Spleen (tissue), 11 donors: Measurements from ENCODE around the gene DNAAF1. TPM values are rescaled to one million over a fixed set of nuclear protein-coding genes. Genes with fewer than 3 reads are reported as not detected.

Source experiments
- DNase-seq: peaks from one replicate; pipeline ENCODE4 v3.0.0-alpha.2; 2020
- H3K27ac ChIP-seq, 8 donors: fragments of 200-600 bp; sonication (generic) in 7 of 8; 1 replicate in 4 of 8; 2 replicates in 4 of 8; pipeline versions ENCODE4 v1.5.0 to v1.8.0; 2016 to 2021; ENCODE audit warnings: inconsistent platforms in 4 of 8, mild to moderate bottlenecking in 4 of 8, moderate library complexity in 1 of 8
- H3K27me3 ChIP-seq, 7 donors: fragments of 200-600 bp; sonication (generic) in 6 of 7; replicated peaks in 1 of 7; 1 replicate in 4 of 7; 2 replicates in 3 of 7; pipeline versions ENCODE4 v1.5.0 to v1.8.0; 2016 to 2021; ENCODE audit warnings: inconsistent platforms in 3 of 7, mild to moderate bottlenecking in 1 of 7
- H3K36me3 ChIP-seq, 6 donors: fragments of 200-600 bp; sonication (generic) in 5 of 6; 1 replicate in 4 of 6; 2 replicates in 2 of 6; pipeline versions ENCODE4 v1.5.0 to v1.8.0; 2016 to 2021; ENCODE audit warnings: inconsistent platforms in 2 of 6
- H3K4me1 ChIP-seq, 6 donors: fragments of 200-600 bp; sonication (generic) in 5 of 6; 1 replicate in 3 of 6; 2 replicates in 3 of 6; pipeline versions ENCODE4 v1.5.0 to v1.8.0; 2016 to 2021; ENCODE audit warnings: inconsistent platforms in 3 of 6
- H3K4me3 ChIP-seq, 8 donors: fragments of 200-600 bp; sonication (generic) in 7 of 8; 1 replicate in 4 of 8; 2 replicates in 4 of 8; pipeline versions ENCODE4 v1.5.0 to v1.8.0; 2016 to 2021; ENCODE audit warnings: inconsistent platforms in 4 of 8, mild to moderate bottlenecking in 4 of 8, moderate library complexity in 2 of 8
- H3K9me3 ChIP-seq, 8 donors: fragments of 200-600 bp; sonication (generic) in 7 of 8; 1 replicate in 4 of 8; 2 replicates in 4 of 8; pipeline versions ENCODE4 v1.5.0 to v1.8.0; 2016 to 2021; ENCODE audit warnings: inconsistent platforms in 4 of 8
- CTCF ChIP-seq, 11 experiments: fragments of 200-600 bp in 7 of 11; fragments of 450-650 bp in 4 of 11; sonication (generic) in 4 of 11; IDR thresholded peaks in 8 of 11; conservative IDR thresholded peaks in 3 of 11; 1 replicate in 7 of 11; 2 replicates in 4 of 11; pipeline versions ENCODE4 v1.4.0 to v1.8.0; 2016 to 2021; ENCODE audit warnings: antibody characterized with exemption in 11 of 11, inconsistent platforms in 4 of 11, mild to moderate bottlenecking in 1 of 11
- POLR2A ChIP-seq, 3 donors: fragments of 450-650 bp; IDR thresholded peaks; one replicate each; pipeline ENCODE4 v1.5.1; 2017; ENCODE audit warnings: antibody characterized with exemption in 3 of 3, mild to moderate bottlenecking in 1 of 3
- POLR2AphosphoS5 ChIP-seq, 3 donors: sonication (generic); formaldehyde crosslinking; IDR thresholded peaks; one replicate each; pipeline ENCODE4 v1.5.1; 2017; ENCODE audit warnings: antibody characterized with exemption in 3 of 3
- WGBS, 5 donors: extraction: QIAGEN DNeasy Blood & Tissue Kit in 3 of 5; methylation state at CpG; one replicate each; pipeline versions ENCODE4 v1.1.5 to v1.1.7; 2013 to 2018; 5-methylcytosine and 5-hydroxymethylcytosine counted together
- intact Hi-C: fragments of 100-400 bp; cut with DNase I; formaldehyde crosslinking; loops from one replicate; pipeline ENCODE4 v1.15.0; 2023; ENCODE audit warnings: low total_unique reads
- polyA plus RNA-seq, 3 donors: library from polyadenylated mRNA; stranded (reverse); fragments of 200-250 nt; gene quantifications; one replicate each; pipeline ENCODE4 v1.2.1, GENCODE V29; 2013
- total RNA-seq, 7 donors: library from RNA; depleted of rRNA in 3 of 7; stranded (reverse); fragments of >200 nt in 3 of 7; fragmentation: NEBNext Ultra II Directional in 4 of 7; extraction: Animal tissue kit (Norgen Biotek cat#: 25700) in 4 of 7; gene quantifications; one replicate each; pipeline versions ENCODE4 v1.1.0 to v1.2.1, GENCODE V29; 2016 to 2021
- donor health status: healthy with polysubstance abuse.
- donor health status: DM: no; HTN: no; CAD: no; lungs with moderate emphysema.
- donor health status: DM: no; HTN: no; CAD: no.
- donor health status: Bipolar disorder and iron deficiency.
- donor health status: healthy.
- donor health status: DM: no; HTN: no; CAD: no.
- donor health status: DM: yes; HTN: yes; CAD: no.

DNAAF1 gene
- total and polyA plus RNA-seq, 10 donors: 0.20 to 4.3 (median 1.3) TPM; not detected in 1

- Histone ChIP-seq H3K4me3 (no peak overlapping the region), H3K27ac (no peak overlapping the region), H3K9me3 (no peaks in the 10 kb centered on the region), H3K36me3 (no peaks in the 10 kb centered on the region), H3K4me1 (peaks cover 0 to 33% (median 0%) of the 10 kb centered on the region in 6 donors), H3K27me3 (no peaks in the 10 kb centered on the region)
- WGBS, 5 donors: 92 to 97% (median 95%) methylated on average over 11 of the region's 11 CpGs
- DNase-seq: no peak
- intact Hi-C loops: no loop called here
- no peak for TF ChIP-seq CTCF (IDR thresholded peaks at IDR 0.05 in 8 of 11, conservative IDR thresholded peaks at IDR 0.05 in 3 of 11)
- no peak for TF ChIP-seq POLR2A (IDR thresholded peaks at IDR 0.05)
- TF ChIP-seq POLR2AphosphoS5 (IDR thresholded peaks at IDR 0.05): no peak
Measured at GRCh38 chr16:84136331-84137125, 8.6 kb upstream of the DNAAF1 start.

GRCh38 chr16:84137287-84137686 is 7.8 kb upstream of the DNAAF1 start:
- Histone ChIP-seq H3K36me3 (no peaks in the 10 kb centered on the region), H3K4me3 (no peak overlapping the region), H3K9me3 (no peaks in the 10 kb centered on the region), H3K27me3 (no peaks in the 10 kb centered on the region), H3K27ac (no peak overlapping the region), H3K4me1 (peaks cover 0 to 33% (median 0%) of the 10 kb centered on the region in 6 donors)
- WGBS, 5 donors: 84 to 95% (median 92%) methylated on average over 7 to 8 of the region's 8 CpGs
- DNase-seq: no peak
- TF ChIP-seq CTCF (IDR thresholded peaks at IDR 0.05 in 8 of 11, conservative IDR thresholded peaks at IDR 0.05 in 3 of 11) (no peak), POLR2A (IDR thresholded peaks at IDR 0.05) (no peak), POLR2AphosphoS5 (IDR thresholded peaks at IDR 0.05) (no peak)
- intact Hi-C loops: no loop called here

- H3K4me3 ChIP-seq: no peak overlapping the region
- no peaks in the 10 kb centered on the region for H3K9me3 ChIP-seq
- intact Hi-C loops: no loop called here
- no peaks in the 10 kb centered on the region for H3K27me3 ChIP-seq
- no peak for DNase-seq
- no peaks in the 10 kb centered on the region for H3K36me3 ChIP-seq
- no peak for TF ChIP-seq POLR2A (IDR thresholded peaks at IDR 0.05)
- no peak for TF ChIP-seq POLR2AphosphoS5 (IDR thresholded peaks at IDR 0.05)
- no peak for TF ChIP-seq CTCF (IDR thresholded peaks at IDR 0.05 in 8 of 11, conservative IDR thresholded peaks at IDR 0.05 in 3 of 11)
- WGBS, 5 donors: 94 to 99% (median 95%) methylated on average over 7 of the region's 7 CpGs
- H3K27ac ChIP-seq: no peak overlapping the region
- peaks cover 0 to 31% (median 0%) of the 10 kb centered on the region in 6 donors for H3K4me1 ChIP-seq
Measured at GRCh38 chr16:84137769-84138357, 7.2 kb upstream of the DNAAF1 start.

GRCh38 chr16:84138500-84138823 is 6.6 kb upstream of the DNAAF1 start:
- TF ChIP-seq POLR2A (IDR thresholded peaks at IDR 0.05) (no peak), POLR2AphosphoS5 (IDR thresholded peaks at IDR 0.05) (no peak), CTCF (IDR thresholded peaks at IDR 0.05 in 8 of 11, conservative IDR thresholded peaks at IDR 0.05 in 3 of 11) (no peak)
- WGBS, 5 donors: 56 to 66% (median 59%) methylated on average over 2 of the region's 2 CpGs
- no peaks in the 10 kb centered on the region for H3K36me3 ChIP-seq
- intact Hi-C loops: no loop called here
- H3K4me3 ChIP-seq: no peak overlapping the region
- no peak for DNase-seq
- no peaks in the 10 kb centered on the region for H3K27me3 ChIP-seq
- peaks cover 0 to 31% (median 5%) of the 10 kb centered on the region in 6 donors for H3K4me1 ChIP-seq
- no peaks in the 10 kb centered on the region for H3K9me3 ChIP-seq
- peak overlapping the region in 2 of 8 donors; percentile 30 to 56 for H3K27ac ChIP-seq
